Peyer's patch (tissue), 4 donors: ENCODE results near the gene PI4K2B.

ENCODE experiments used
- POLR2A ChIP-seq, 2 donors: fragments of 450-650 bp; IDR thresholded peaks; one replicate each; pipeline ENCODE4 v1.5.1; 2017; ENCODE audit warnings: antibody characterized with exemption in 2 of 2, mild to moderate bottlenecking in 2 of 2, moderate library complexity in 2 of 2
- TF ChIP-seq, protein P1 (sequence below), 6 experiments: fragments of 450-650 bp in 4 of 6; fragments of 200-600 bp in 2 of 6; sonication (generic) in 1 of 6; IDR thresholded peaks; one replicate each; pipeline ENCODE4 v1.5.1; 2017 to 2019; ENCODE audit warnings: antibody characterized with exemption in 6 of 6, mild to moderate bottlenecking in 3 of 6, moderate library complexity in 1 of 6

- TF ChIP-seq, protein P1, sequence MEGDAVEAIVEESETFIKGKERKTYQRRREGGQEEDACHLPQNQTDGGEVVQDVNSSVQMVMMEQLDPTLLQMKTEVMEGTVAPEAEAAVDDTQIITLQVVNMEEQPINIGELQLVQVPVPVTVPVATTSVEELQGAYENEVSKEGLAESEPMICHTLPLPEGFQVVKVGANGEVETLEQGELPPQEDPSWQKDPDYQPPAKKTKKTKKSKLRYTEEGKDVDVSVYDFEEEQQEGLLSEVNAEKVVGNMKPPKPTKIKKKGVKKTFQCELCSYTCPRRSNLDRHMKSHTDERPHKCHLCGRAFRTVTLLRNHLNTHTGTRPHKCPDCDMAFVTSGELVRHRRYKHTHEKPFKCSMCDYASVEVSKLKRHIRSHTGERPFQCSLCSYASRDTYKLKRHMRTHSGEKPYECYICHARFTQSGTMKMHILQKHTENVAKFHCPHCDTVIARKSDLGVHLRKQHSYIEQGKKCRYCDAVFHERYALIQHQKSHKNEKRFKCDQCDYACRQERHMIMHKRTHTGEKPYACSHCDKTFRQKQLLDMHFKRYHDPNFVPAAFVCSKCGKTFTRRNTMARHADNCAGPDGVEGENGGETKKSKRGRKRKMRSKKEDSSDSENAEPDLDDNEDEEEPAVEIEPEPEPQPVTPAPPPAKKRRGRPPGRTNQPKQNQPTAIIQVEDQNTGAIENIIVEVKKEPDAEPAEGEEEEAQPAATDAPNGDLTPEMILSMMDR (IDR thresholded peaks at IDR 0.05), result no peak
- TF ChIP-seq POLR2A (IDR thresholded peaks at IDR 0.05), result no peak
Measured at GRCh38 chr4:25252230-25253070, 18.6 kb downstream of the PI4K2B start.
